ENCODE data around the gene SOCS3.

The SOCS3 gene

GRCh38 chr17:78390241-78391050, 30.6 kb upstream of the SOCS3 start:
- DNase-seq: peak; percentile 50 to 56

- DNase-seq: no peak
Observed at GRCh38 chr17:78387977-78388941, 28.4 kb upstream of the SOCS3 start.

GRCh38 chr17:78384479-78385175, 24.8 kb upstream of the SOCS3 start:
- DNase-seq: no peak

GRCh38 chr17:78383725-78384471, 24.0 kb upstream of the SOCS3 start:
- DNase-seq: peak in 1 of 2 experiments; percentile 15

- DNase-seq: no peak
Observed at GRCh38 chr17:78381601-78382232, 21.8 kb upstream of the SOCS3 start.

- no peak for DNase-seq
Observed at GRCh38 chr17:78380370-78380769, 20.5 kb upstream of the SOCS3 start.

- DNase-seq: peak in 1 of 2 experiments; percentile 23
Observed at GRCh38 chr17:78379131-78379491, 19.2 kb upstream of the SOCS3 start.

- DNase-seq: peak; percentile 22 to 41
Observed at GRCh38 chr17:78378225-78379130, 18.6 kb upstream of the SOCS3 start, which contains the start of gene PGS1. PGS1 (plus strand) TSS chr17:78378649; CDS start chr17:78378666, 17 bp downstream.

- no peak for DNase-seq
Observed at GRCh38 chr17:78377858-78378224, 18.0 kb upstream of the SOCS3 start.

GRCh38 chr17:78376161-78376560, 16.3 kb upstream of the SOCS3 start:
- DNase-seq: no peak

- DNase-seq: no peak
Observed at GRCh38 chr17:78375401-78376151, 15.7 kb upstream of the SOCS3 start.

GRCh38 chr17:78374631-78375274, 14.9 kb upstream of the SOCS3 start:
- DNase-seq: no peak

GRCh38 chr17:78374189-78374588, 14.3 kb upstream of the SOCS3 start:
- no peak for DNase-seq

- DNase-seq: no peak
Observed at GRCh38 chr17:78372841-78373240, 13.0 kb upstream of the SOCS3 start.

GRCh38 chr17:78371056-78371455, 11.2 kb upstream of the SOCS3 start:
- no peak for DNase-seq

- DNase-seq: no peak
Observed at GRCh38 chr17:78369791-78370381, 10.0 kb upstream of the SOCS3 start.

- no peak for DNase-seq
Observed at GRCh38 chr17:78368854-78369495, 9.1 kb upstream of the SOCS3 start.

GRCh38 chr17:78368348-78368747, 8.5 kb upstream of the SOCS3 start:
- no peak for DNase-seq

GRCh38 chr17:78367193-78367592, 7.3 kb upstream of the SOCS3 start:
- DNase-seq: no peak

All from SW 1271 (cell line).